OCI-LY7 (cell line): ENCODE measurements around the gene ETV7. TPM values are rescaled to one million over a fixed set of nuclear protein-coding genes. Genes with fewer than 3 reads are reported as not detected.

Source experiments
- BruUV-seq: library from RNA; stranded (reverse); fragments of 400-500 nt; replicated peaks from 2 replicates; lab custom pipeline; 2021; lab: Mats Ljungman, UMichigan
- CTCF ChIA-PET: fragments of 300-600 bp; sonication (Branson Sonifier 250); formaldehyde crosslinking; loops from one replicate; lab custom pipeline; 2022; ENCODE audit warnings: antibody characterized with exemption; ENCODE audit not compliant: unreplicated experiment; lab: Charles Lee
- POLR2A ChIA-PET: fragments of 300-600 bp; sonication (Branson Sonifier 250); formaldehyde crosslinking; loops from one replicate; lab custom pipeline; 2022; ENCODE audit warnings: antibody characterized with exemption; lab: Charles Lee
- DNase-seq: peaks from one replicate; pipeline ENCODE4 v3.0.0-alpha.2; 2015; ENCODE audit warnings: low spot score
- H2AFZ ChIP-seq: fragments of 200-600 bp; sonication (generic), shearing (Covaris generic); 2 replicates; pipeline ENCODE4 v1.6.1; 2014; ENCODE audit warnings: mild to moderate bottlenecking, antibody characterized with exemption, low read length, moderate library complexity
- H3K27ac ChIP-seq: fragments of 200-600 bp; sonication (generic); 2 replicates; pipeline ENCODE4 v1.5.1; 2014; ENCODE audit warnings: mixed run types, low read depth, mild to moderate bottlenecking, moderate library complexity, low read length, inconsistent platforms; ENCODE audit not compliant: poor library complexity, severe bottlenecking
- H3K36me3 ChIP-seq: fragments of 200-600 bp; sonication (generic); 2 replicates; pipeline ENCODE4 v1.6.1; 2014; ENCODE audit warnings: mild to moderate bottlenecking, antibody characterized with exemption, low read length, moderate library complexity, mixed read lengths; ENCODE audit not compliant: insufficient read depth
- H3K4me1 ChIP-seq: fragments of 200-600 bp; sonication (generic); 2 replicates; pipeline ENCODE4 v1.5.1; 2014; ENCODE audit warnings: mild to moderate bottlenecking, low read length; ENCODE audit not compliant: insufficient read depth, poor library complexity, severe bottlenecking
- H3K4me2 ChIP-seq: fragments of 200-600 bp; sonication (generic); 2 replicates; pipeline ENCODE4 v1.6.1; 2014; ENCODE audit warnings: mild to moderate bottlenecking, low read length
- H3K4me3 ChIP-seq: fragments of 200-600 bp; sonication (generic); 2 replicates; pipeline ENCODE4 v1.5.1; 2014; ENCODE audit warnings: mild to moderate bottlenecking, low read depth, low read length; ENCODE audit not compliant: poor library complexity, severe bottlenecking
- H3K79me2 ChIP-seq: fragments of 200-600 bp; sonication (generic); 2 replicates; pipeline ENCODE4 v1.6.1; 2016; ENCODE audit warnings: low read depth, mild to moderate bottlenecking, low read length, moderate library complexity, mixed read lengths; ENCODE audit not compliant: insufficient read depth
- H3K9me2 ChIP-seq: fragments of 200-600 bp; sonication (generic); 2 replicates; pipeline ENCODE4 v1.6.1; 2016; ENCODE audit warnings: mild to moderate bottlenecking, low read length, mixed read lengths; ENCODE audit not compliant: insufficient read depth
- H3K9me3 ChIP-seq: fragments of 200-600 bp; sonication (generic); 2 replicates; pipeline ENCODE4 v1.6.1; 2014; ENCODE audit warnings: mild to moderate bottlenecking, mixed run types, low read length, mixed read lengths
- H4K20me1 ChIP-seq: fragments of 200-600 bp; sonication (generic); 2 replicates; pipeline ENCODE4 v1.6.1; 2014; ENCODE audit warnings: mild to moderate bottlenecking, antibody characterized with exemption, low read length, moderate library complexity, mixed read lengths; ENCODE audit not compliant: insufficient read depth
- CTCF ChIP-seq: fragments of 200-600 bp; sonication (generic); conservative IDR thresholded peaks from 2 replicates; pipeline ENCODE4 v1.5.1; 2014; ENCODE audit warnings: mild to moderate bottlenecking, antibody characterized with exemption, low read length, moderate library complexity, mixed read lengths
- EZH2phosphoT487 ChIP-seq: fragments of 200-600 bp; sonication (generic); IDR thresholded peaks from 2 replicates; pipeline ENCODE4 v1.6.1; 2018; ENCODE audit warnings: low read depth, borderline replicate concordance, mild to moderate bottlenecking, mixed run types, antibody characterized with exemption, low read length, moderate library complexity, mixed read lengths
- intact Hi-C: fragments of 100-400 bp; cut with micrococcal nuclease; formaldehyde crosslinking; loops from one replicate; pipeline ENCODE4 v1.10.0; 2022; ENCODE audit not compliant: unreplicated experiment
- total RNA-seq, 2 experiments: library from RNA; depleted of rRNA in 1 of 2; stranded (reverse); fragments of >200 nt in 1 of 2; shearing (Covaris generic) in 1 of 2; gene quantifications; 2 replicates each; pipeline ENCODE4 v1.2.3, GENCODE V29; 2014 to 2022

Gene ETV7
- total RNA-seq, 2 experiments from 2014 or later, result not detected

GRCh38 chr6:36378936-36379335, 8.5 kb downstream of the ETV7 start:
- no peak overlapping the region for H3K27ac ChIP-seq
- no peaks in the 10 kb centered on the region for H4K20me1 ChIP-seq
- CTCF ChIA-PET, result no interaction called here
- H3K4me1 ChIP-seq, result peaks cover 10% of the 10 kb centered on the region
- no peak overlapping the region for H3K4me2 ChIP-seq
- no peaks in the 10 kb centered on the region for H3K9me3 ChIP-seq
- DNase-seq, result no peak
- no TSS peak for BruUV-seq
- intact Hi-C loops, result no loop called here
- POLR2A ChIA-PET, result interaction anchor here (0.7 kb wide), 1 partner anchor 74 kb away, joined by 3 read pairs; no protein-coding TSS in a partner anchor
- no peak for TF ChIP-seq CTCF
- TF ChIP-seq EZH2phosphoT487, result no peak
- H3K9me2 ChIP-seq, result no peaks in the 10 kb centered on the region
- no peaks in the 10 kb centered on the region for H3K79me2 ChIP-seq
- no peak overlapping the region for H2AFZ ChIP-seq
- no peaks in the 10 kb centered on the region for H3K36me3 ChIP-seq
- H3K4me3 ChIP-seq, result no peak overlapping the region

- Histone ChIP-seq H3K36me3 (no peaks in the 10 kb centered on the region), H3K9me3 (no peaks in the 10 kb centered on the region), H2AFZ (no peak overlapping the region), H3K27ac (no peak overlapping the region), H3K4me1 (peaks cover 8% of the 10 kb centered on the region), H3K9me2 (no peaks in the 10 kb centered on the region), H4K20me1 (no peaks in the 10 kb centered on the region), H3K4me3 (no peak overlapping the region), H3K79me2 (no peaks in the 10 kb centered on the region), H3K4me2 (no peak overlapping the region)
- POLR2A ChIA-PET, result no interaction called here
- intact Hi-C loops, result no loop called here
- CTCF ChIA-PET, result no interaction called here
- DNase-seq, result no peak
- no TSS peak for BruUV-seq
- TF ChIP-seq CTCF, result no peak
- TF ChIP-seq EZH2phosphoT487, result no peak
Measured at GRCh38 chr6:36378243-36378920, 9.1 kb downstream of the ETV7 start.

GRCh38 chr6:36377594-36377993, 9.9 kb downstream of the ETV7 start:
- Histone ChIP-seq H4K20me1 (no peaks in the 10 kb centered on the region), H3K4me1 (peaks cover 3% of the 10 kb centered on the region), H2AFZ (no peak overlapping the region), H3K4me3 (no peak overlapping the region), H3K36me3 (no peaks in the 10 kb centered on the region), H3K9me3 (no peaks in the 10 kb centered on the region), H3K9me2 (no peaks in the 10 kb centered on the region), H3K27ac (no peak overlapping the region), H3K79me2 (no peaks in the 10 kb centered on the region), H3K4me2 (no peak overlapping the region)
- intact Hi-C loops, result no loop called here
- ChIA-PET CTCF (no interaction called here), POLR2A (interaction anchor here (0.6 kb wide), 1 partner anchor 409 kb away, joined by 3 read pairs; no protein-coding TSS in a partner anchor)
- no peak for TF ChIP-seq EZH2phosphoT487
- no peak for DNase-seq
- no TSS peak for BruUV-seq
